Lower leg skin (tissue), 3 donors: Measurements from ENCODE around the gene ARMC2.

Experiments used
- POLR2A ChIP-seq, 2 donors: fragments of 450-650 bp; IDR thresholded peaks; one replicate each; pipeline ENCODE4 v1.6.1; 2016 to 2017; ENCODE audit warnings: antibody characterized with exemption in 2 of 2, mild to moderate bottlenecking in 1 of 2, moderate library complexity in 1 of 2
- TF ChIP-seq, protein P1 (sequence below), 3 donors: fragments of 450-650 bp; IDR thresholded peaks; one replicate each; pipeline ENCODE4 v1.5.1; 2016; ENCODE audit warnings: antibody characterized with exemption in 3 of 3, mild to moderate bottlenecking in 3 of 3, moderate library complexity in 2 of 3

DNA sequence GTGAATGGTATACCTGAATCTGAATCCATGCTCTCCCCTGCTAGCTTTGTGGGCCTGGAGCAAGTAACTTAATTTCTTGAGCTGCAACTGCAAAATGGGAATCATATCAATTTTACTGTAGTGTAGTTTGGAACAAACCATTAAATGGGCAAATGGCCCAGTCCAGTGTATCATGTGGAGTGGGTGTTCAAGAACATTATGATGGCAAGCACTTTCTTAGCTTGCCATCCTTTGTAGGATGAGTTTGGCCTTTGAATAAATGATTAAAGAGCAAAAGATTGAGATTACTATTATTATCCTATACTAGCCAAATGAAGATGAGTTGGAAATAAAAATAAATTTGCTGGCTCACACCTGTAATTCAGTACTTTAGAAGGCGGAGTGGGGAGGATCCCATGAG lies 126.0 kb downstream of the ARMC2 start:
- TF ChIP-seq, protein P1, sequence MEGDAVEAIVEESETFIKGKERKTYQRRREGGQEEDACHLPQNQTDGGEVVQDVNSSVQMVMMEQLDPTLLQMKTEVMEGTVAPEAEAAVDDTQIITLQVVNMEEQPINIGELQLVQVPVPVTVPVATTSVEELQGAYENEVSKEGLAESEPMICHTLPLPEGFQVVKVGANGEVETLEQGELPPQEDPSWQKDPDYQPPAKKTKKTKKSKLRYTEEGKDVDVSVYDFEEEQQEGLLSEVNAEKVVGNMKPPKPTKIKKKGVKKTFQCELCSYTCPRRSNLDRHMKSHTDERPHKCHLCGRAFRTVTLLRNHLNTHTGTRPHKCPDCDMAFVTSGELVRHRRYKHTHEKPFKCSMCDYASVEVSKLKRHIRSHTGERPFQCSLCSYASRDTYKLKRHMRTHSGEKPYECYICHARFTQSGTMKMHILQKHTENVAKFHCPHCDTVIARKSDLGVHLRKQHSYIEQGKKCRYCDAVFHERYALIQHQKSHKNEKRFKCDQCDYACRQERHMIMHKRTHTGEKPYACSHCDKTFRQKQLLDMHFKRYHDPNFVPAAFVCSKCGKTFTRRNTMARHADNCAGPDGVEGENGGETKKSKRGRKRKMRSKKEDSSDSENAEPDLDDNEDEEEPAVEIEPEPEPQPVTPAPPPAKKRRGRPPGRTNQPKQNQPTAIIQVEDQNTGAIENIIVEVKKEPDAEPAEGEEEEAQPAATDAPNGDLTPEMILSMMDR (IDR thresholded peaks at IDR 0.05), result no peak
- TF ChIP-seq POLR2A (IDR thresholded peaks at IDR 0.05), result no peak
